Caco-2 (cell line): ENCODE data around the gene PTMA. TPM values are rescaled to one million over a fixed set of nuclear protein-coding genes. Genes with fewer than 3 reads are reported as not detected.

ENCODE experiments used
- BruUV-seq: library from RNA; stranded (reverse); fragments of 400-500 nt; replicated peaks from 2 replicates; lab custom pipeline; 2021; lab: Mats Ljungman, UMichigan
- CTCF ChIA-PET: fragments of 300-600 bp; sonication (Branson Sonifier 250); formaldehyde crosslinking; loops from one replicate; lab custom pipeline; 2022; ENCODE audit warnings: antibody characterized with exemption; lab: Charles Lee
- POLR2A ChIA-PET: fragments of 300-600 bp; sonication (Branson Sonifier 250); formaldehyde crosslinking; loops from one replicate; lab custom pipeline; 2022; ENCODE audit warnings: antibody characterized with exemption; lab: Charles Lee
- DNase-seq, 2 experiments: peaks; one replicate each; pipeline versions ENCODE4 v3.0.0 to v3.0.0-alpha.2; 2020 to 2022
- H3K27me3 ChIP-seq: replicated peaks from 2 replicates; pipeline ENCODE4 v1.6.0; 2011; ENCODE audit warnings: low read length; ENCODE audit not compliant: control insufficient read depth, insufficient read depth
- H3K36me3 ChIP-seq: 2 replicates; pipeline ENCODE4 v1.5.1; 2011; ENCODE audit warnings: low read length; ENCODE audit not compliant: control insufficient read depth, insufficient read depth
- H3K4me1 ChIP-seq: fragments of 250-450 bp; sonication (Bioruptor Pico); 2 replicates; pipeline ENCODE4 v1.5.1; 2020; ENCODE audit warnings: mild to moderate bottlenecking
- H3K4me3 ChIP-seq: 2 replicates; pipeline ENCODE4 v1.5.1; 2011; ENCODE audit warnings: low read depth, mild to moderate bottlenecking, control low read depth, low read length
- H3K9me3 ChIP-seq: fragments of 250-450 bp; sonication (Bioruptor Pico); 2 replicates; pipeline ENCODE4 v1.5.1; 2020; ENCODE audit warnings: mild to moderate bottlenecking, moderate library complexity
- H3K27ac Mint-ChIP-seq: one replicate; pipeline ENCODE4 v1.8.0; 2022; ENCODE audit warnings: mixed read lengths; ENCODE audit not compliant: unreplicated experiment
- H3K27me3 Mint-ChIP-seq: one replicate; pipeline ENCODE4 v1.8.0; 2022; ENCODE audit warnings: mixed read lengths; ENCODE audit not compliant: insufficient read depth, unreplicated experiment
- H3K36me3 Mint-ChIP-seq: one replicate; pipeline ENCODE4 v1.8.0; 2022; ENCODE audit warnings: mild to moderate bottlenecking, mixed read lengths; ENCODE audit not compliant: insufficient read depth, unreplicated experiment
- H3K4me1 Mint-ChIP-seq: one replicate; pipeline ENCODE4 v1.8.0; 2022; ENCODE audit warnings: low read depth, mixed read lengths; ENCODE audit not compliant: unreplicated experiment
- H3K4me3 Mint-ChIP-seq: one replicate; pipeline ENCODE4 v1.8.0; 2022; ENCODE audit warnings: mild to moderate bottlenecking, moderate library complexity, mixed read lengths; ENCODE audit not compliant: unreplicated experiment
- H3K9me3 Mint-ChIP-seq: one replicate; pipeline ENCODE4 v1.8.0; 2022; ENCODE audit warnings: mixed read lengths; ENCODE audit not compliant: unreplicated experiment
- CTCF ChIP-seq, 2 experiments: fragments of 200-600 bp in 1 of 2; IDR thresholded peaks; 1 replicate in 1 of 2; 2 replicates in 1 of 2; pipeline versions ENCODE4 v1.5.1 to v1.8.0; 2011 to 2022; ENCODE audit warnings: antibody characterized with exemption in 1 of 2, control low read depth in 1 of 2, inconsistent platforms in 1 of 2, low read depth in 1 of 2, low read length in 1 of 2, mild to moderate bottlenecking in 1 of 2, moderate library complexity in 1 of 2; ENCODE audit not compliant: insufficient read depth in 1 of 2, severe bottlenecking in 1 of 2, unreplicated experiment in 1 of 2
- intact Hi-C: fragments of 100-400 bp; cut with micrococcal nuclease; formaldehyde crosslinking; loops from one replicate; pipeline ENCODE4 v1.10.0; 2022; ENCODE audit not compliant: unreplicated experiment
- total RNA-seq: library from RNA; stranded (reverse); gene quantifications from 2 replicates; pipeline ENCODE4 v1.2.3, GENCODE V29; 2022

Gene PTMA
- total RNA-seq, 1 experiment from 2014 or later, result 669 TPM

GRCh38 chr2:231726276-231726675 is 18.0 kb downstream of the PTMA start:
- BruUV-seq, result no TSS peak
- CTCF ChIA-PET, result no interaction called here

GRCh38 chr2:231727621-231728020 is 19.3 kb downstream of the PTMA start:
- ChIA-PET CTCF (no interaction called here), POLR2A (no interaction called here)
- H3K27ac Mint-ChIP-seq, result no peak overlapping the region
- no peaks in the 10 kb centered on the region for H3K9me3 Mint-ChIP-seq
- no peaks in the 10 kb centered on the region for H3K36me3 Mint-ChIP-seq
- no peaks in the 10 kb centered on the region for H3K36me3 ChIP-seq
- no peak overlapping the region for H3K4me3 Mint-ChIP-seq
- BruUV-seq, result no TSS peak
- no peak for TF ChIP-seq CTCF (IDR thresholded peaks at IDR 0.05; ENCODE audit: insufficient read depth in 1 of 2, low read depth in 1 of 2, low read length in 1 of 2, severe bottlenecking in 1 of 2, unreplicated experiment in 1 of 2)
- no peaks in the 10 kb centered on the region for H3K27me3 Mint-ChIP-seq
- no peaks in the 10 kb centered on the region for H3K9me3 ChIP-seq
- H3K4me1 Mint-ChIP-seq, result no peaks in the 10 kb centered on the region
- H3K4me1 ChIP-seq, result no peaks in the 10 kb centered on the region
- no peak overlapping the region for H3K4me3 ChIP-seq
- DNase-seq, result no peak
- intact Hi-C loops, result no loop called here
- no peaks in the 10 kb centered on the region for H3K27me3 ChIP-seq

More at GRCh38 chr2:231726276-231726675, 18.0 kb downstream of the PTMA start:
- no peak for TF ChIP-seq CTCF (IDR thresholded peaks at IDR 0.05; ENCODE audit: insufficient read depth in 1 of 2, low read depth in 1 of 2, low read length in 1 of 2, severe bottlenecking in 1 of 2, unreplicated experiment in 1 of 2)
- H3K9me3 Mint-ChIP-seq, result no peaks in the 10 kb centered on the region
- no peak overlapping the region for H3K27ac Mint-ChIP-seq
- H3K4me1 Mint-ChIP-seq, result no peaks in the 10 kb centered on the region
- H3K4me3 ChIP-seq, result no peak overlapping the region
- no peaks in the 10 kb centered on the region for H3K27me3 Mint-ChIP-seq
- H3K36me3 ChIP-seq, result no peaks in the 10 kb centered on the region
- no peak for DNase-seq
- intact Hi-C loops, result no loop called here
- no peaks in the 10 kb centered on the region for H3K36me3 Mint-ChIP-seq
- H3K27me3 ChIP-seq, result no peaks in the 10 kb centered on the region
- no peaks in the 10 kb centered on the region for H3K4me1 ChIP-seq
- H3K9me3 ChIP-seq, result no peaks in the 10 kb centered on the region
- no peak overlapping the region for H3K4me3 Mint-ChIP-seq
- POLR2A ChIA-PET, result no interaction called here

GRCh38 chr2:231732604-231733003 is 24.3 kb downstream of the PTMA start:
- Histone ChIP-seq H3K4me3 (no peak overlapping the region), H3K9me3 (no peaks in the 10 kb centered on the region), H3K27me3 (no peaks in the 10 kb centered on the region), H3K4me1 (no peaks in the 10 kb centered on the region), H3K36me3 (no peaks in the 10 kb centered on the region)
- ChIA-PET POLR2A (no interaction called here), CTCF (no interaction called here)
- no peak for TF ChIP-seq CTCF (IDR thresholded peaks at IDR 0.05; ENCODE audit: insufficient read depth in 1 of 2, low read depth in 1 of 2, low read length in 1 of 2, severe bottlenecking in 1 of 2, unreplicated experiment in 1 of 2)
- intact Hi-C loops, result no loop called here
- no TSS peak for BruUV-seq
- Mint-ChIP-seq H3K9me3 (no peaks in the 10 kb centered on the region), H3K36me3 (no peaks in the 10 kb centered on the region), H3K4me1 (no peaks in the 10 kb centered on the region), H3K27ac (no peak overlapping the region), H3K27me3 (no peaks in the 10 kb centered on the region), H3K4me3 (no peak overlapping the region)
- peak in 1 of 2 experiments; percentile 8 for DNase-seq
